HG02938 (cell line): ENCODE measurements around the gene PAXX.
A peak's percentile ranks its signal among the peaks of the same experiment; 100 is the strongest.

Source experiments
- ATAC-seq: cut with Tn5 transposase; IDR thresholded peaks from one replicate; pipeline ENCODE4 v1.9.1; 2021; ENCODE audit warnings: mild to moderate bottlenecking, moderate library complexity; ENCODE audit not compliant: unreplicated experiment

Gene PAXX, protein sequence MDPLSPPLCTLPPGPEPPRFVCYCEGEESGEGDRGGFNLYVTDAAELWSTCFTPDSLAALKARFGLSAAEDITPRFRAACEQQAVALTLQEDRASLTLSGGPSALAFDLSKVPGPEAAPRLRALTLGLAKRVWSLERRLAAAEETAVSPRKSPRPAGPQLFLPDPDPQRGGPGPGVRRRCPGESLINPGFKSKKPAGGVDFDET

DNA sequence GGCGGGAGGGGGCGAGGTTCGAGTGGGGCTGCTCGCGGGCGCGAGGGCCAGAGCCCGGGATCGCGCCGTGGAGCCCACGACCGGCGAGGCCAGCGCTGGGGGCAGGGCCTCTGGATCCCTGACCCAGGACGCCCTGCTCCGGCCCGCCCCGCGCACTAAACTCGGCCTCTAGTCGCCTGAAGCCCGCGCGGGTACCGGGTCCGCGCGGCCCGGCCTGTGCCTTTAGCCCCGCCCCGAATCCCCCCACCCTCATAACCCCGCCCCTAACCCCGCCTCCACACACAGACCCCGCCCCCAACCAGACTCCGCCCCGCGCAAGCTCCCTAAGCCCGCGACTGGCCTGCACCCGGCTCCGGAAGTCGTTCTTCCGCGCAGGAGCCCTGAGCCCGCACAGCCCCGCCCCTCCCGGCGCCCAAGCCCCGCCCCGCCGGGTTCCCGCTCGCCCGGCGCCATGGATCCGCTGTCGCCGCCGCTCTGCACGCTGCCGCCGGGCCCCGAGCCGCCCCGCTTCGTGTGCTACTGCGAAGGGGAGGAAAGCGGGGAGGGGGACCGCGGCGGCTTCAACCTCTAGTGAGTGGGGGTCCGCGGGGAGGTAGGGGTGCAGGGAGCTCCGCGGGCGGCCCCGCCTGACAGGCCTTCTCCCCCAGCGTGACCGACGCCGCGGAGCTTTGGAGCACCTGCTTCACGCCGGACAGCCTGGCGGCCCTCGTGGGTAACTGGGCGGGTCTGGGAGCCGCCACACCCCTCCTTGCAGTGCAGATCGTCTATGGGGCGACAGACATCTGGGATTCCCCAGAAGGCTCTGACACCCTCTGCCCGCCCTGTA, at the start of gene PAXX:
TSS of gene PAXX (plus strand) at position 430 of the 826 bp plus-strand sequence. CDS start at position 452, 22 bp downstream.
- ATAC-seq = peak; percentile 70

DNA sequence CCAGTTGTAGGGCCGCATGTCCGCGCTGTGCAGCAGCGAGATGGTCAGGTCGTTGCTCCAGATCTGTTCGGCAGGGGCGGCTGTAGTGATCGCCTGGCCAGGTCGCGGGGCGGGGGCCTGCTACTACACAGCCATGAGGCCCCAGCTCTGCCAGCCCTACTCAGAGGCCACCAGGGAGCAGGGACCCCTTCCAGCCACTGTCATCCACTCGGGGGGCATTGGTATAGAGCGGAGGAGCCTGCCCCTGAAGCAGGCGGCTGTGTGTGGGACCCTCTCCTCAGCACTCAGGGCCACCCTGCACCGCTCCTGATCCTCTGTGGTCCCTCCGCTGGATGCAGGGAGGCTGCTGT, 49.4 kb upstream of the PAXX start:
- ATAC-seq = no peak

DNA sequence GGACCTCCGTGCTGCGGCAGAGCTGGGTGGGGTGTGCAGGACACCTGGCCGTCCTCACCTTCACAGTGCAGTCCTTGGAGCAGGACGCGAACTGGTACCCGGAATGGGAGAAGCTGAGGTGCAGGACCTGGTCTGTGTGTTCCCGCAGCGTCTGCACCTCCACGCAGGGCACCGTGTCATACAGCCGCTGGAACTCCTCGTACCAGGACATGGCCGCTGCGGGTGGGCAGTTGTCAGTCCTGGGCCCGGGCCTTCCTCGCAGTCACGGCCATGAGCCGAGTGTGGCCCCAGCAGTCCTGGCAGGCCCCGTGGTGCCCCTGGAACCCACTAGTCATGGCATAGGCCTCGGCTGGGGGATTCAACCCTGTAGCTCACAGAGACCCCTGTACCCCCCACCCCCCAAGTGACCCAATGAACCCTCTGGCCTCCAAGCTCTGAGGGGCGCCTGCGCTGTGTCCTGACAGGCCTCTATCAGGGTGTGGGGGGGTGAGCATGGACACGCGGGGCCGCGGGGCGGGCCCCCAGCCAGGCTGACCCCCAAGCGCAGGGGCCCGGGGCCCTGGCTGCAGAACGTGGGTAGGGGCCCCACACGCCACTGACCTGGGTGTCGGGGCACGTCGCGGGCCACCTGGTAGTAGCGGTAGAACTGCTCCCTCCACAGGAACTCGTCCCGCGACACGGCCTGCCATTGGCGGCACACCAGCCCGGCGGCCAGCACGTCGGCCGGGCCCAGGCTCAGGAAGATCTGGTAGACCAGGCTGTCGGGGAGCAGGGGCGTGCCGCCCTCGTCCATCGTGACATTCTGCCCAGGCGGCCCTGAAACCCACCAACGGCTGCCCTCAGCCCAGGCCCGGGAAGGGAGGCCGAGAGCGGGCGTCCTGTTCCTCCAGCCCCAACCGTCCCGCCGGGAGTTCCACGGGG, 48.7 kb upstream of the PAXX start:
- peak; percentile 17 for ATAC-seq

DNA sequence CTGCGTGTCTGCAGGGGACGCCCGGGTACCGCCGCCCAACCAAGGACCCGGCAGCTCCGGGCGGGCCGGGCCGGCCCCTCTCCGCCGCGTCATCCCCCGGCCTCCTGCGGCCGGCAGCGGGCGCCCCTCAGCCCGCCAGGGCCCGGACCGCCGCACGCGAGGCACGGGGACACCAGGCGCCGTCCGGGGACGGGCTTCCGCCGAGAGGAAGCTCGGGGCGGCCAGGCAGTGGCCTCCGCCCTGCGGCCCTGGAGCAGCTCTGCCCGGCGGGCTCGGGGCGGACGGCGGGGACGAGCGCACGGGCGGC, 48.1 kb upstream of the PAXX start:
- no peak for ATAC-seq

DNA sequence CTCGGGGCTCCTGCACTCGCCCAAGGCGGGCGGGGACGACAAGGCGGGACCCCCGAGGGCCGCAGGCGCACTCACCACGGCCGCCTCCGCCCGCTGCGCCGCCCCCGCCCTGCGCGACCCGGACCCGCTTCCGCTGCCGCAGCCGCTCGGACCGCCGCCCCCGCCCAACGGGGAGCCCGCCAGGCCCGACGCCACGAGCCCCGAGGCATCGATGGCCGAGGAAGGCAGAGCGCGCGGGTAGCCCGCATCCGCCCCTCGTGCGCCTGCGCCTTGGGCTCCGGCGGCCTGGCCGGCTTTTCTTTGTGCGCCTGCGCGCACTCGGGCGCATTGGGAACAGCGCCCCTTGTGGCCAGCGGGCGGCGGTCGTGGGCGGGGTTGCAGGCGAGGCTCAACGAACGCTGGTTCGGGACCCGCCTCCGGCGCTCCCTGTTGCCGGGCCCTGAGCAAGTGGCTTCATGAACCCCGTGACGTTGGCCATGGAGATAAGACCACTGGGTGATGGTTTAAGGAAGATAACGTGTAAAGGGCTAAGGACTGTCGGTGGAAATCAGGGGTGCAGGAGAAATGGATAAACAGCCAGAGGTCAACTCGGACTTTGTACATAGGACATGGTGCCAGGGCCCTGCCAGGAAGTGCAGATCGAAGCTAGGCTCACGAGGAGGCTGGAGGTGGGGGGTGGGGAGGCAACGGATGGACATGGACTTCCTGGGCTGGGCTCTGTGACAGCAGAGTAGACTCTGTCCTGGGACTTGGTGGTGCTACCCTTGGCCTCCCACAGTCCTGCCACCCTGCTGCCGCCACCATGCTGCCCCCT, 47.5 kb upstream of the PAXX start, which contains the start of the genes C8G and FBXW5:
TSS of gene C8G (plus strand) at position 725 of the 814 bp plus-strand sequence. CDS start at position 803, 78 bp downstream.
TSS of gene FBXW5 (minus strand) at position 220 of the 814 bp plus-strand sequence. CDS start 655 bp downstream, outside the sequence.
- ATAC-seq = peak; percentile 57

DNA sequence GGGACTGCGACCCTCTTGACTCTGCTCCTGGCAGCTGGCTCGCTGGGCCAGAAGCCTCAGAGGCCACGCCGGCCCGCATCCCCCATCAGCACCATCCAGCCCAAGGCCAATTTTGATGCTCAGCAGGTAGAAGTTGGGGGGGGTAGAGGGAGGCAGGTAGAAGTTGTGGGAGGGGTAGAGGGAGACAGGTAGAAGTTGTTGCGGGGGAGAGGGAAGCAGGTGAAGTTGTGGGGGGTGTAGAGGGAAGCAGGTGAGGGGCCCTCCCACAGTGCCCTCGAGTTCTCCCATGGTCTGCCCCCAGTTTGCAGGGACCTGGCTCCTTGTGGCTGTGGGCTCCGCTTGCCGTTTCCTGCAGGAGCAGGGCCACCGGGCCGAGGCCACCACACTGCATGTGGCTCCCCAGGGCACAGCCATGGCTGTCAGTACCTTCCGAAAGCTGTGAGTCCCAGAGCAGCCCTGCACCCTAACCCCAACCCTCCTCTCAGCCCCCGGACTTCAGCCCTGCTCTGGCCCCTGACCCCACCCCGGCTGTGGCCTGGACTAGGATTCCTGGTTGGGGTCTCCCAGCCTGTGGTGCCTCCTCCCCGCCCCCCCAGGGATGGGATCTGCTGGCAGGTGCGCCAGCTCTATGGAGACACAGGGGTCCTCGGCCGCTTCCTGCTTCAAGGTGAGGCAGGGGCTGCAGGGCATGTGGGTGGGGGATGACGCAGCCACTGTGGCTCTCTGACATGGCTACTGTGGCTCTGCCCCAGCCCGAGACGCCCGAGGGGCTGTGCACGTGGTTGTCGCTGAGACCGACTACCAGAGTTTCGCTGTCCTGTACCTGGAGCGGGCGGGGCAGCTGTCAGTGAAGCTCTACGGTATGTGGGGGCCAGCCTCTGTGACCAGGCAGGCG, 46.6 kb upstream of the PAXX start:
- no peak for ATAC-seq

DNA sequence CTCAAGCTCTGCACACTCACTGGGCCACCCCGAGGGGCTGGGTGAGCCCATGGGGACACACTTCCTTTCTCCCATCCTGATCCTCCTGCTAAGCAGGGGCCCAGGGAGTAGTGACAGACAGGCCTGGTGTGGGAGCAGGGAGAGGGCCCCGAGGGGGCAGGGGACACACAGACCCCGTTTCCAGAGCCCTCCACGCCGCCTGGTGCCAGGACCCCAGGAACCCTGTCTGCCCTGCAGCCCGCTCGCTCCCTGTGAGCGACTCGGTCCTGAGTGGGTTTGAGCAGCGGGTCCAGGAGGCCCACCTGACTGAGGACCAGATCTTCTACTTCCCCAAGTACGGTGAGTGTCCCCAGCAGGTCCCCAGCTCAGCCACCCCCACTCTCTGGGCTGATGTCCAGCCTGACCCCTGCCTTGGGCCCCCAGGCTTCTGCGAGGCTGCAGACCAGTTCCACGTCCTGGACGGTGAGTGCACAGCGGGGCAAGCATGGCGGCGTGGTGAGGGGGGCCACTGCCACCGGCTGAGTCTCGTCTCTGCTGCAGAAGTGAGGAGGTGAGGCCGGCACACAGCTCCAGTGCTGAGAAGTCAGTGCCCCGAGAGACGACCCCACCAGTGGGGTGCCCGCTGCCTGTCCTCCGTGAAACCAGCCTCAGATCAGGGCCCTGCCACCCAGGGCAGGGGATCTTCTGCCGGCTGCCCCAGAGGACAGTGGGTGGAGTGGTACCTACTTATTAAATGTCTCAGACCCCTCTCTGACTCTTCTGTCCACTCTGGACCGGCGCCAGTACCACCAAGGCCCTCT, 45.8 kb upstream of the PAXX start:
- no peak for ATAC-seq

DNA sequence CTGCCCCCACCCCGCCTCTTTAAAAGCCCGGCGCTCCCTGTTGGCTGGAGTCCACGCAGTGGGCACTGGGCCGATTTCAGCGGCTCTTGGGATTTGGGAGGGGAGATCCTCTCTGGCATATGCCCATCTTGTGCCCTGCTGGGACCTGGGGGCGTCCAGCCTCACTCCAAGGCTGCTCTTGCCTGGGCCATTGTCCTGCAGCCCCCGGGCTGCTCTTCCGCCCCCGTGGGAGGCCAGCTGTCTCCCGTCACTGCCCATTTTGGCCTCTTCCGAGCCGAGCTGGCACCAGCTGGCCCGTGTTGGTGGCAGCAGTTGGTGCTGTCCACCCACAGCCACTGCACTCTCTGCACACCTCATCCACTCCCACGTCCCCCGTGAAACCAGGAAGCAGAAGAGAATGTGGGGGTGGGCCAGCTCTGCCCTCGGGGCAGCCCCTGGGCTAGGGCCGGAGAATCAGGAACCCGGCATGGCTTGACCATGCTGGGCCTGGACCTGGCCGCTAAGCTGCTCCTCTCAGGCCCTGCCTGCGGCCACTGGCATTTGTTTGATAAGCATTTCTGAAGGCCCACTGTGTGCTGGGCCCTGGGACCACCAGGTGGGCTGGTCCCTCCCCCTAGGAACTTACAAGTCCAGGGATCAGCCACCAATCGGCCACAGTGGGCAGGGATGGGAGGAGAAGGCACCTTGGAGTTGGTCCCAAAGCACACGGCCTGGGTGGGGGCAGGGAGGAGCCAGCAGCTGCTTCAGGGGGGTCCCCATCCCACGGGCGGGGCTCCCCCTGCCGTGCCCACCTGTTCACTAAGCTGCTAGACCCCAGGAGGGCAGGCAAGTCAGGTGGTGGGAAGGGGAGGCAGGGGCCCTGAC, 45.0 kb upstream of the PAXX start:
- ATAC-seq = no peak

DNA sequence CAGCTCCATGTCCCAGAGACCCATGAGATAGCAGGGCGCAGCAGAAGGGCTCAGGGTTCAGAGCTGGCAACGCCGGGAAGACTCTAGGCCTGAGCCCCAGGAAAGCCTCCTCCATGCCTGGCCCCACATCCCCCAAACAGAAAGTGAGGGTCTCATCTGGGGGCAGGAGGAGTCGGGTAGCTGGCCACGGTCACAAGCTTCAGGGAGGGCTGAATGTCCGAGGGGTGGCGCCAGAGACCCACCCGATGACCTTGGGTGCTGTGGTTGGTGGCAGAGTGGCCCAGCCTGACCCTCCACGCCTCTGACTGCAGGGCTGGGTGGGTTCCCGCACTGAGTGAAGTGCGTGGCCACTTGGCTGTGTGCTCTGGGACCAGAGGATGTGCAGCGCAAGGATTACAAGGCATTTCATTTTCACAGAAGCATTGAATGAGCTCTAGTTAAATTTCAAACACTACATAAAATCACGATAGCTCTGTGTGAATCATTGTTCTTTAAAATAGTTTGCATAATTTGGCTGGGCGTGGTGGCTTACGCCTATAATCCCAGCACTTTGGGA, 44.2 kb upstream of the PAXX start:
- ATAC-seq = no peak

DNA sequence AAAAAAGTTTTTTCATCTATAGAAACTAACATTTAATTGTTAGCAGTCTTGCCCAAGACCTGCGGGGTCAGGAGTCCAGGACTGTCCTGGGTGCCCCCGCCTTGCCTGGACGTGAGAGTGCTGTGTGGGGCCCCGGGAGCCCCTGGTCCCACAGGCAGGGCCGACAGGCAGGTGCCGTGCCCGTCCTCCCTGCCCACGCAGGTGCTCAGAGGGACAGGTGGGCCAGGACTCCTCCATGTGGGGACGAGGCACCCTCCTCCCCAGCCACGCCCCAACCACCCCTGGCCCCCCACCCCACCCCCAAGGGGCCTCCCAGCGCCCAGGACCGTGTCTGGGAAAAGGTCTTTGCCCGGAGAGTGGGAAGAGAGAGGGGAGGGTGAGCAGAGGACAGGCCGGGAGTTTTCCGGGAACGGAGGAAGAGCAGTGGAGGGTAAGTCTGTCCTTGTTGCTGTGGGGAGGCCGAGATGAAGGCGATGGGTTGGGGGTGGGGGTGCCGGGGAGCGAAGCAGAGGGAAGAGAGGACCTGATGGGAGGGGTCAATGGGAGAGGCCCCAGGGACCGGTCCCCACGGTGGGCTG, 42.9 kb upstream of the PAXX start:
- ATAC-seq = no peak

DNA sequence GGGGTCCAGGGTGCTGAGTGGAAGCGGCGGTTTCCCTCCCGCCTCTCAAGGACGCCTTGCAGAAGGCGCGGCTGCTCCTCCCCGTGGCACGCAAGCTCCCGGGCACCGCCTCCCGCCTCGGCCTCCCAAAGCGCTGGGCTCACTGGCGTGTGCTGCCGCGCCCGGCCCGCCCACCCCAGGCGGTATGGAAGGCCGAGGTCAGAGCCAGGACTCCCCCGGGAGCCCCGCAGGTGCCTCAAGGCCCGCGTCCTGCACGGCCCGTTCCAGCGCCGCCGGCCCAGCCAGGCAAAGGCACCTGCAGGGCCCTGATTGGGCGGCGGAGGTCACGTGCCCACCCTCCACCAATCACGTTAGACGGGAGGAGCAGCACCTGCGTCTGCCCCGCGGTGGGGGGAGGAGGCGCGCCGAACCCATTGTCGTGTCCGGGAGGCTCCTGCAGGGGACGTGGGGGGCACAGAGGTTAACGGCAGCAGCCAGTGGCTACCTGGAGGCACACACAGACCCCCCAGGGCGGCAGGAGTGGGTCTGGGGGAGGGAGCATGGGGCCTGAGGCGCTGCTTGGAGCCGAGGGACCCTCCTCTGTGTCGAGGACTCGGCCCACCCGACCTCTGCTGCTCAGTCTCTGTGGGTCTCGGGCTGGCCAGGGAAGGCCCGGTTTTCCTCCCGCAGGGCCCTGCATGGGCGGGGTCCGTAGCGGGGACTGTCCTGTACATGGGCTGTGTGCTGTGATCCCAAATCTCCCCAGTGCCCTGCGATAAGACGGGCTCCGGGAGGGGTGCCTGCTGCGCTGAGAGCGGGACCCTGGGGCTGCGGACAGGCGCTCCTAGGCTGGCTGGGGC, 42.2 kb upstream of the PAXX start:
- peak; percentile 88 for ATAC-seq

DNA sequence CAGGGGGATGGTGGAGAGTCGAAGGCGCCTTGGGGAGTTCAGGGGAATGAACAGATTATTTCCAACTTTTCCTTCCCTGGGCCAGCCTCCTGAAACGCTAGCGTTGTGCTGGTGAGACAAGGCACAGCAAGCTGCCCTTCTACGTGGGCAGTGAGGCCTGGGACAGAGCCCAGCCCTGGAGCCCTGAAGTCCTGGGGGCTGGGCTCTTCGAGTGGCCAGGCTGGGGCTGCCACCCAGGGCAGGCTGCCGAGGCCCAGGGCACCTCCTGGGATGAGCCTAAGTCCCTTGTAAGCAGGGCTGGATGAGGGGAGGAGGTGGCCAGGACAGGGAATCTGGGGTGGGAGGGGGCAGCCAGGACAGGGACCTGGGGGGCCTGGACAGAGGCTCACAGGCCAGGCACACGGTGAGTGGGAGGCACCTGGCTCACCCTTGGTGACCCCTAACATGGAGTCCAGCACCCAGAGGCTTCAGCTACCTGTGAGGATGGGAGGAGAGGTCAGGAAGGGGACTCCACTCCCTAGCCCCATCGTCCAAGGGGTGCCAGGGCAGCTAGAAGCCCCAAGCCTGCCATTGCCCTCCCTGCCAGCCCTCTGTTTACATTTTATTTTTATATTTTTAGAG, 41.5 kb upstream of the PAXX start:
- ATAC-seq = no peak

DNA sequence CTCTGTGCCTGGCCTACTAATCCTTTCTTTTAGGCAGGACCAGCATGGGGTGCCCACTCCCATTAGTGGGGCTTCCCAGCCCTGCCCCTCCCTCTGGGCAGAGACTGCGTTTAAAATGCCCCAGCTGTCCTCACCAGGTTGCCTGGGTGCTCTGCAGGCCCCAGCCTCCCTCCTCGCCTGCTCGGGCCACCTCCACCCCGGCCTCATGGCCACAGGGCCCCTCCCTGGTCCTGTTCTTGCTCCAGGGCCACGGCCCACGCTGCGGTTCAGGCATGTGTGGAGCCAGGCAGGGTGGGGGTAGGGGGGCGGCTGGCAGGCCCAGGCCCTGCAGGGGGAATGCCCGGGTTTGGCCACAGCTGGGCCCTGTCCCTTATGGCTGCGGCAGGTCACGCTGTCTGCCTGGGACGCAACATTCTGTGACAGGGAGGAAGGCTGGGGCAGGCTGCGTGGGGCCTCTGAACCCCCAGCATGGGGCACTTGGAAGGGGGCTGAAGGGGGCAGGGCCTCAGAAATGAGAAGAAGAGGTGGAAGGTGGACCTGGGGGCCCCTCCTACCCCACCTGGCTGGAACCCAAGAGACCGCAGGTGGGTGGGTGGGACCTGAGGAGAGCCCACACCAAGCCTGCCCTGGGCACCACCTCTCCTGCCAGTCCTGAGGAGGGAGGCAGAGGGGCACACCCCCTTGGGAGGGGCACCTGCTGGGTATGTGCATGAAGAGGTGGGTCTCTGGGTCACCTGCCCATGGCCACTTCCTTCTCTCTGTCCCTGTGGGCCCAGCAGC, 40.5 kb upstream of the PAXX start, which contains the start of gene LCN12:
TSS of gene LCN12 (plus strand) at position 733 of the 780 bp plus-strand sequence. CDS start 55 bp downstream, outside the sequence.
- ATAC-seq = no peak

DNA sequence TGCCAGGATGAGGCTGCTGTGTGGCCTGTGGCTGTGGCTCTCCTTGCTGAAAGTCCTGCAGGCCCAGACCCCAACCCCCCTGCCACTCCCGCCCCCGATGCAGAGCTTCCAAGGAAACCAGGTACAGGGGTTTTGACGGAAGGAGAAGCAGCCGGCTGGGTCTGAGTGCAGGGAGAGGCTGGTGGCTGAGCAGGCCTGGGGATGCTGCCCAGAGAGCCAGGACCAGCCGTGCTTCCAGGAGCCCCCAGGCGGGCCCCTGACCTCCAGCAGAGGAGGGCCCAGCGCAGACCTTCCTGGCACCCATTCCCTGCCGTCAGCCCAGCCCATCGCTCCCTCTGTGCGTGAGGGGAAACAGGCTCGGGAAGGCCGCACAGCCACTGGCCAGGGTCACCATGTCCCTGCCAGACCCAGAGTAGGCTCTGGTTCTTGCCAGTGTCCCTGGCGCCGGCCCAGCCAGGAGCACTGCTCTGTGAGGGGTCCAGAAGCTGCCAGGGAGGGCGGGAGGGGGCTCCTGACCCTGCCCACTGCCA, 39.8 kb upstream of the PAXX start:
- no peak for ATAC-seq
